ENCODE measurements around the gene PRDM15.

- no peak for TF ChIP-seq CTCF (optimal IDR thresholded peaks at IDR 0.05 in 1 of 3, IDR thresholded peaks at IDR 0.05 in 1 of 3, conservative IDR thresholded peaks at IDR 0.05 in 1 of 3; ENCODE audit: extremely low read depth in 1 of 3, insufficient read depth in 2 of 3, low read length in 3 of 3)
- TF ChIP-seq EZH2 (IDR thresholded peaks at IDR 0.05; ENCODE audit: low read length): no peak
Measured at GRCh38 chr21:41776778-41777177, 102.4 kb downstream of the PRDM15 start.
